NCI-H2171 treated with DMSO at 0.1 percent for 48 hours (cell line): ENCODE measurements around the gene MLF2.
"Not testable (repeated sequence)": the region's sequence is repeated elsewhere in the genome, so short reads cannot be mapped to it uniquely, and the experiment has no call there.

Experiments
- DNase-seq: peaks from one replicate; lab custom pipeline; 2025; lab: John Stamatoyannopoulos, UW

Gene MLF2

DNA sequence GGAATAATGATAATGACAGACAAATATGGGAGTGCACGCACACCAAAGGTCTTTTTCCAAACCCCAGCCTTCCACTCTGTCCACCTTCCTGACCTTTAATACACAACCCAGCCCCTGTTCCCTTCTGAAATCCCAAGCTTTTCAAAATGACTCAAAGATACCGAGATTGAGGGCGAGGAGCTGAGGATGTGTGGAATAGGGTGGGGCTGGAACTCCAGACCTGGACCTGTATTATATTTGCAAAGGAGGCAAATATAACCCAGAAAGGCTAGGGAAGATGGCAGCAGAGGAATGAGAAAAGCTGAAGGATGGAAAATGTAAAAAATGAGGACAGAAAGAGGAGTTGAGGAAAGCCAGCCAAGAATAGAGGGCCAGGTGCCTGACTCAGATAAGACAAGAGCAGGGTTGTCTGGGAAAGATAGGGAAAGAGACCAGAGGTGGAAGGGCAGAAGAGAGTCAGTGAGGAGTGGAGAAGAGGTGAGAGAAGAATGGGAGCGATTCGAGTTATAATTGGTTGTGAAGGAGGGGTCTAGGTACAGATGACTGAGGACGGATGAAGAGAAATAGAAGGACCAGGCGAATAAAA is 12.2 kb upstream of the MLF2 start:
- peak; percentile 98 for DNase-seq

DNA sequence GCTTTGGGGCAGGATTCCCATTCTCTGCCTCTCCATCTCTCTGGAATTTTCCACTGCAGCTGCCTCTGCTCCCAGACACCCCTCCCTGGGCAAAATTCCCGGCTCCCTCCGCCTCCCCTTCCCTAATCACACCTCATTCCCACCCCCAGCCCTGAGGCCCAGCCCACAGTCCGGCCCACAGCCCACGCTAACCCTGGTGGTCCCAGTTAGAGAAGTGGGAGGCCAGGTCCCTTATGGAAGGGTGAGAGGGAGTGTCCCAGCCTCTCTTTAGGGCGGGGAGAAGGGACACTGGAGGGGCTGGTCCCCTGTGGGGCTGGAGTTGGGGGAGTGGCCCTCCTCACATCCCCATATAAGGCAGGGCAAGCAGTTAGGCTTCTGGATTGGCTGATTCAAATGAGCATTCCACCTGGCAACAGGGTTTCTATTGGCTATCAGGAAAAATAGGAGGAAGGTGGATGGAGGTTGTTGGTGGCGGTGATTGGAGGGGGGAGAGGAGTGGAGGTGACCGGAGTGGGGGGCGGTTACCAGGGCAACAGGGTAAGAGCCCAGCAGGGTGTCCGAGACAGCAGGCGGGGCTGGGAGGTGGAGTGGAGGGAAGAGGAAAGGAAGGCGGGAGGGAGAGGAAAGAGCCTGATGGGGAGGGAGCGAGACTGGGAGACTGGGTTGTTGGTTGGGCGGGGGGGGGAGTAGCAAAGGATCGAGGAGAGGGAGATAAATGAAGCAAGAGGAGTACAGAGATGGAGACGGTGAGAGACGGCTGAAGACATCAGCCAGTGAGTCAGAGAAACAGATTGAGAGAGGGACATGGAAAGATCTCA is 11.3 kb upstream of the MLF2 start:
- peak; percentile 100 for DNase-seq

DNA sequence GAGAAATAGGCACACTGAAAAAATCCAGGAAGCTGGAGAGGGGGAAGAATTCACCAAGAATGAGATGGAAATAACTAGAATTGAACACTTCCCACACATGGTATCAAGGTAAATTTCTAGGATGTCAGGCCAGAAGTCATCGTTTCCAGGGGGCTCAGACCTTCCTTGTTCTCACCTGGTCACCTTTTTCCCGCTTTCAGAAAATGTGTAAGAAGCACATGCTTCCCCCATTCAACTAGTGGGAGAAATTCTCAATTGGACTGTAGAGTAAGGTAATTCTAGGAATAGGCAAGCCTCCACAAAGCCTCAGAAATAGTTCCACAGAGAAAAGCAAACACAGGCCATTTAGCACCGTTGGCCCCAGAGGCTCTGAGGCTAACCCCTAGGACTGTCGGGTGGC is 10.4 kb upstream of the MLF2 start:
- DNase-seq = peak; percentile 82

DNA sequence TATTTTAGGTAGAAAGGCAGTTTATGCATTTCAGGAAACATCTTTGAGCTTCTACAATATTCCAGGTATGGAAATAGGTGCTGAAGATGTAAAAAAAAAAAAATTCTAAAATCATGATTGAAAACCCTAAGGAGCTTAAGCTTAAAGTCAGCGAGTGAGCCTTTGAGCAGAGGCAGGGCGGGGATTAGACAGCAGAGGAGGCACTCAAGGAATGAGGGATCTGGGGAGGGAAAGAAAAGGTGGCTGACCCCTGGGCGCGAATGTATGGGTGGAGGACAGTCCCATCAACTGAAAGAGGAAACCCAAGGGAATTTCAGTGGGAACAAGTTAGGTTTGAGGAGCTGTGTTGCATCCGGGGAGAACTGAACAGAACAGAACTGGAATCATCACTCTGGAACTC is 6.8 kb upstream of the MLF2 start:
- no peak for DNase-seq

DNA sequence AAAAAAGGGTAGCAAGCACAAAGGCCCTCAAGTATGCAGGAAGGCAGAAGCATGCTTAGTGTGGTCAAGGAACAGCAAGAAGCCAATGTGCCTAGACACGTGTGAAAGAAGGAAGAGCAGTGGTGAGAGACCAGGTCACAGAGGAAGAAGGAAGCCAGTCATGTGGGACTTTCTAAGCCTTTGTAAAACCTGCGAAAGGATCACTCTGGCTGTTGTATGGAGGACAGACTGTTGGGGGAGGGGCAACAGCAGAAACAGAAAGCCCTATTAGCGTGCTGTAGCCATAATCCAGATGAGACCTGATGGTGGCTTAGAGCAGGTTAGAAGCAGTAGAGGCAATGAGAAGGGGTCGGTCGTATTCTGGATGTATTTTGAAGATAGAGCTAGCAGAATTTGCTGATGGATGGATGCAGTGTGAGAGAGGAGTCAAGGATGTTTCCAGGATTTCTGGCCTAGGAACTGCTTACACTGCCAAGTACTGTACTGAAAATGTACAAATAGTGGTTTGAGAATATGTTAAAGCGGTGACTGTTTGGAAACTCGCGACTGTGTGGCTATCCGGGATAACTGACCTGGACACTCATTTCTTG is 5.7 kb upstream of the MLF2 start:
- DNase-seq = no peak

DNA sequence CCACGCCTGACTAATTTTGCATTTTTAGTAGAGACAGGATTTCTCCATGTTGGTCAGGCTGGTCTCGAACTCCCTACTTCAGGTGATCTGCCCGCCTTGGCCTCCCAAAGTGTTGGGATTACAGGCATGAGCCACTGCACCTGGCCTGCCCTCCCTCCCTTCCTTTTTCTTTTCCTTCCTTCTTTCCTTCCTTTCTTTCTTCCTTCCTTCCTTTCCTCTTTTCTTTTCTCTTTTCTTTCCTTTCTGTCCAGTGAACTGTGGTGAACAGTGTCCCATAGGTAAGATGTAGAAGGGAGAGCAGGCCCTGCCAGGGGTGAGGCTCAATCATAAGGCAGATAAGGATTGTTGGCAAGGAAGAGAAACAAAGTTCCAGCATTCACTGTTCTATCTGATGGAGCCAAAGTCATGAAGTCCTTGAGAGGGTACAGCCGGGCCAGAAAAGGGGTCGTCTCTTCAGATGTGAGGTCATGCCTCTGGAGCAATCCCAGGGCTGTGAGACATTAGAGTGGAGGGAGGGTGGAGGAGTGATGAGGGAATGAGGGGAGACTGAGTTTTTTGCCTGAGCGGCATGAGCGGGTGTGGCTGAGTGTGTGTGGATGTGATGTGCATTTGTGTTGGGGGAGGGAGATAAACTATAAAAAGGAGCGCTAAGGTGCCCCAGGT is 4.2 kb upstream of the MLF2 start:
- DNase-seq = no peak

DNA sequence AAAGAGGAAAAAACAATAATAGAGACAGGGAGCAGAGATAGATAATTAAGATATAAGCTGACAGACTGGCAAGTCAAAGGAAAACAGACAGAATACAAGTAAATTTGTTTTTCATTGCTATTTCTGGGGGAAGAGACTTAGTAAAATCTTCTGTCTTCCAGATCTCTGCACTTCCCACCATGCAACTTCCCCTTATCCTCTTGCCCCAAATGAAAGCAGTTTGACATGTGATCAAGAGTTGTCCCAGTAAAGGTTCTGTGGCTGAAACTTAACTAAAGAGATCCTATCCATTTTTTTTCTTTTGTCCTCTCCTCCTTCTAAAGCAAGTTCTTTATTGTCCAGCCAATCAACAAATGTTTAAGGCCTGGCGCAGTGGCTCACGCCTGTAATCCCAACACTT is 1.5 kb upstream of the MLF2 start:
- no peak for DNase-seq

DNA sequence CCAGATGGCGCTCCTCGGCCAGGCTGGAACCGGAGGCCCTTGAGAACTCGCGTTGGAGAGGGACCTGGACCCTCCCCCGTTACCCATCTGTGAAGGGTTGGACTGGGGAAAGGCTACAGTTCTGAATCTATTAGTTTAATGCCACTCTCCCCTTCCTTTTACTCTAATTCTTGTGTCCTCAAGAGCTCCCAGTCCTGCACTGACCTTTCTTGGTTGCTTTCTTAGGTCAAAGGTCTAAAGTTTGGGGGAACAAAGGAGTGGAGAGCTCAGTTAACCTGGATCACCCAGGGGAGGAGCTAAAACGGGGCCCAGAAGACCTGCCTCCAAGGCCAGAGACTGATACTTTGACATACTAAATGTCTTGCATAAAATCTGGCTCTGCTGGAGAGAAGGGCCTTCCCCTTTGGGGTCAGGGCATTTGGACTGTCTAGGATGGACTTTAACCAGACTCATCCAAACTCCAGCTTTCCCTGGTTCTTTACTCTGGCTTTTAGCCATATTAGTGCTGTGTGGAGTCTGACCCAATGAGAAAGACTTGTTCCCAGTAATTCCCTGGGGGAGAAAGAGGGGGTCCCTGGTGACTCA is 923 bp upstream of the MLF2 start:
- DNase-seq = peak; percentile 92

DNA sequence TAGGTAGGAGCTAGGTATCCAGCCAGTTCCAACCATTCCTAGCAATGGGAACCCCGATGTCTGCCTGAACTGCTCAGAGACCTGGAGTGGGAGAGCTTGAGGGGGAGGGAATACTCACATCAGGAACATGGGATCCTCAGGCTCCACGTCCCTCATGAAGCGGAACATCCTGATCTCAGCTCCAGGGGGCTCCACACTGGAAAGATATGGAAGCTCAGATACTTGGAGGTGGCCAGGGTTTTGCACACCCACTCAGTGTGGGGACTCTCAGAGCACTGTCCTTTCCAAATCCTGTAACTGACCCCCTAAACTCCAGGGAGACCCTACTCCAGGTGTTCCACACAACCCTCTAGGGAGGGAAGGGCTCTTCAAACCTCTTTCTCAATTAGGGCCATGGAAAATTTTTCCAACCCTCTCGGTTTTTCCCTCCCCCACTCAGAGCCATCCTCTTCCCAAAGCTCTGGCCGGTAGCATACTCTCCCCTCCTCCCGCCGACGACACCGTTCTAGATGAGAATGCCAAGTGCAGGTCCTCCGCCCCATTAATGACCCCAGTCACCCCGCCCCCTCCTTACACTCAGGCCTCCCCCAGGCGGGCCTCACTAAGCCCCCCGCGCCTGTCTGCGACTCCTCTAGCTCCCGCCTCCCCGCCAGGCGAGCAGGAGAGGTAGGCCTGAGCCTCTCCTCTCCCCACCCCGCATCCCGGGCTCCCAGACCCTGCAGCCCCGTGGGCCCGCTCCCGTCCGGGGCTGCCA is 597 bp downstream of the MLF2 start:
- DNase-seq = peak; percentile 87

DNA sequence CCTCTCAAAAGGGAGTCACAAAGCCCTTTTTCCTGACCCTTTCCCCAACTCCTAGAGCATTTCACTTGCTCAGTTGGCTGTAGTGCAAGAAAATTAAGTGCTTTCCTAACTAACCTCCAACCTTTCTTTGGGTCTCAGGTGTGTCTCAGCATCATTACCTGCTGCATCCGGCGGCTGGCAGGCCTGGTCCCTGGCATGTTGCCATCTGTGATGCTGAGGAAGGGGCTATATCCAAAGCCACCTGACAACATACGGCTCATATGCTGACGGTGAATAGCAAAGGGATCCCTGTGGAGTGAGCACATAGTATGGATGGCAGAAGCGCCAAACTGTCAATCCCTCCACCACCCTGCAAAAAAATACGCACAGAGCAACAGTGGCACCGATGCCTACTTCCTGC is 1.2 kb downstream of the MLF2 start:
- DNase-seq = peak; percentile 67

DNA sequence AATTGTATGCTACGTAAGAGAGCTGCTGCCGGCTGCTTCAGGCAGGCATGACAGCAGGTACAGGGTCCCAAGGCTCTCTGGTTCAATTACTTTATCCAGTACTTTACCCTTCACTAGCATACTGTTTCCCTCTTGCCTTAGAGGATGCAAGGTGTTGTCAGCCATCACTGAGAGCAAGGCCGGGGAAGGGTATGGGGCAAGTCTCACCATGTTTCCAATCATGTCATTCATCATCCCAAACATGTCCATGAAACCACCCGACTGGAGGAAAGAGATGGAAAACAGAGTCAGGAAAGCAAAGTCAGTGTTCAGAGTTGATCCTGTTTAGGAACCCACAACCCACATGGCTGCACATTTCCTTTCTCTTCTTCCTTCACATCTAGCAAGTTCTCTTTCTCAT is 2.4 kb downstream of the MLF2 start:
- no peak for DNase-seq

DNA sequence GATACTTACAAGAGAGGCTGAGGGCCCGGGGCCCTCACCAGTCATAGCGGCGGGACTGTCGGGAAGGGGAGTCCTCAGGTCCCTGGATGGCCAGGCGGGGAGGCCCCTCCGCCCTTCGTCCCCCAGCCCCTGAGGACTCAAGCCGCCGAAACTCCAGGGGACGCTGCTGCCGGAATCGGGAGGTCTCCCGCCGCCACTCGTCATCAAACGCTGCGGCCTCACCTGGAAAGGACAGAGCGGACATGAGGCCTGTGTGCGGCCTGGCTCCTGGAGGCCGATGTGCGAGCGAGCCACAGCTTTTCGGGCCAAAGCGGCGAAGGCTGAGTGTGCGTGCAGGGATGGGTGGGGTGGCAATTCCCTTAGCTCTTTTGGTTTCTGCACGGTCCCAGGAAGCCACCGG is 4.2 kb downstream of the MLF2 start:
- DNase-seq = no peak

DNA sequence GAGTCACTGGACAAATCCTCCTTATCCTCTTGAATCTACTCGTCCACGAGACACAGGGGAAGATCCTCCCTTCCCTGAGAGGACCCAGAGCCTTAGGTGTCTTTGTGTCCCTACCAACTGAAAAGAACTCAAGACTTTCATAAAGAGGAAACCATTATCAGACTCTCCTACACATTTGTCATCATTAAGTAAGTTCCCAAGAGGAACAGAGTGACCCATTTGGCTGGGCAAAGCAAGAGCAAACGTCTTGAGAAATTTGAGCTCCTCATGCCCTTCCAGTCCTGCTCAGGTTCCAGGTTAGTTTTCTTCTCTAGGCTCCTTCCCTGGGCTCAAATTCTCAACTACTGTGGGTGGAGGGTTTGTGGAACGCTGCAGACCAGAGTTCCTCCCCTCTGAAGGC is 5.7 kb downstream of the MLF2 start:
- DNase-seq = no peak

DNA sequence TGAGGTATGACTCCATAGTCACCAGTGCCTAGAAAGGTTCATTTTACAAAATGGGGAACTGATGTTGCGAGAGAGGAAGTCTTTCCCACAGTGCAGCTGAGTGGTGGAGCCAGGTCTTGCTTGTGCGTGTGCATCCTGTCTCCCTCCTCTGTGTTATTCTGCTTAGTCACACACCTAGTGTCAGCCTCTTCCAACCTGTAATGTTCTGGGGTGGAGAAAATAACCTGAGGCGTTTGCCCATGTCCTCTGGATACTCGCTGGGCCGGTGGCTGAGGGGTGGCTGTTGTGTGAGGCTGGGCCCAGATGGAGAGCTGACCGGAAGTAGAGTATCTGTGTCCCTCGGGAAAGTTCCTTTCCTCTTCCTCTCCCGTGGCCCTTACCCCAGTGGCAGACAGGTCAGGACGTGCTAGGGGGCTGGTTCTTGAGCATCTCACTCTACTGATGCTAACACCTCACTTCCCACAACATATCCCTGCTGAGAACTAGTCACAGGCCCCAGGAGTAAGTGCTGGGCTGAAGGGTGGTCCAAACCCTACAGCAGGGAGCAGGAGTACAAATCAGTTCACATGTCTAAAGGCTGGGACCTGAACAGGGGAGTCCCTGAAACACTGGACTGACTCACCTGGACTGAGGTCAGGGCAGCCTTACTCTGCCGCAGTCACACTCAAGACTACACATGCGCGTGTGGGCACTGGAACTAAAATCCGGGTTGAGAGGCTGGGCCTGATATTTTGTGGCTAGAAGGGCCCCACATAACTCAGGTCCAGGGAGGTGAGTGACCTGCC is 7.0 kb downstream of the MLF2 start:
- no peak for DNase-seq

DNA sequence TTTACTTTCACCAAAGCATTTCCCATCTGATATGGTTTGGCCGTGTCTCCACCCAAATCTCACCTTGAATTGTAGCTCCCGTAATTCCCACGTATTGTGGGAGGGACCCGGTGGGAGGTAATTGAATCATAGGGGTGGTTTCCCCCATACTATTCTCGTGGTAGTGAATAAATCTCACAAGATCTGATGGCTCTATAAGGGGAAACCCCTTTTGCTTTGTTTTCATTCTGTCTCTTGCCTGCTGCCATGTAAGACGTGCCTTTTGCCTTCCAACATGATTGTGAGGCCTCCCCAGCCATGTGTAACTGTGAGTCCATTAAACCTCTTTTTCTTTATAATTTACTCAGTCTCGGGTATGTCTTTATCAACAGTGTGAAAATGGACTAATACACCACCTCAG is 9.6 kb downstream of the MLF2 start:
- DNase-seq = not testable (repeated sequence)

DNA sequence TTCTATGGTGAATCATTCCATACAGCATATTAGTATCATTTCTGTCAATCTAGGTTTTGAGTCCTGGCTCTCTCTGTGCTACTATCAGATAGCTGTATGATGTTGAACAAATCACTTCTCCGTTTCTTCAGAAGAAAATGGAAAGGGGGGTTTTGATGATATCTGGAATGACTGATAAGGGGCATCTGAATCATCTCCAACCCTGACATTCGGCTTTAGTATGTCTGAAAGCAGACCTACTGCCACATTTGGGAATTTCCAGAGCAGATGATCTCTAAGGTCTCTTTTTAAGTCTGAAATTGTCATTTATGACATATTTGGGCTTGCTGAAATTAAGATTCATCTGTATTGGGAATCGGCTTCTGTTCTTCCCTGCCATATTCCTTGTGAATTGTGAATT is 10.1 kb downstream of the MLF2 start:
- DNase-seq = no peak

DNA sequence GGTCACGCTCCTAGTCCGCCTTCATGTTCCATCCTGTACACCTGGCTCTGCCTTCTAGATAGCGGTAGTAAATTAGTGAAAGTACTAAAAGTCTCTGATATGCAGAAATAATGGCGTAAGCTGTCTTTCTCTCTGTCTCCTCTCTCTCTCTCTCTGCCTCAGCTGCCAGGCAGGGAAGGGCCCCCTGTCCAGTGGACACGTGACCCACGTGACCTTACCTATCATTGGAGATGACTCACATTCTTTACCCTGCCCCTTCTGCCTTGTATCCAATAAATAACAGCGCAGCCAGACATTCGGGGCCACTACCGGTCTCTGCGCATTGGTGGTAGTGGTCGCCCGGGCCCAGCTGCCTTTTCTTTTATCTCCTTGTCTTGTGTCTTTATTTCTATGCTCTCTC is 10.9 kb downstream of the MLF2 start:
- DNase-seq = not testable (repeated sequence)

DNA sequence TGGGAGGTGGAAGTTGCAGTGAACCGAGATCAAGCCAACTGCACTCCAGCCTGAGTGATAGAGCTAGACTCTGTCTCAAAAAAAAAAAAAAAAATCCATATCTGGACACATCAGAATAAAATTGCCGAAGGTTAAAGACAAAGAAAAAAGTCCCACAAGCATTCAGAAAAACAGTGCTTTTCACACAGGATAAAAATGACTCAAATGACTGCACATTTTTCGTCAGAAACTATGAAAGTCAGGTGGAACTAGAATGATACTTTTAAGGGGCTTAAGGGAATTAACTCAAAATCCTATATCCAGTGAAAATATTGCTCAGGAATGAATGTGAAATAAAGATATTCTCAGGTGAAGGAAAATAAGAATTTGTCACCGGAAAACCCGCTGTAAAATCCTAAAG is 16.2 kb downstream of the MLF2 start:
- DNase-seq = no peak

DNA sequence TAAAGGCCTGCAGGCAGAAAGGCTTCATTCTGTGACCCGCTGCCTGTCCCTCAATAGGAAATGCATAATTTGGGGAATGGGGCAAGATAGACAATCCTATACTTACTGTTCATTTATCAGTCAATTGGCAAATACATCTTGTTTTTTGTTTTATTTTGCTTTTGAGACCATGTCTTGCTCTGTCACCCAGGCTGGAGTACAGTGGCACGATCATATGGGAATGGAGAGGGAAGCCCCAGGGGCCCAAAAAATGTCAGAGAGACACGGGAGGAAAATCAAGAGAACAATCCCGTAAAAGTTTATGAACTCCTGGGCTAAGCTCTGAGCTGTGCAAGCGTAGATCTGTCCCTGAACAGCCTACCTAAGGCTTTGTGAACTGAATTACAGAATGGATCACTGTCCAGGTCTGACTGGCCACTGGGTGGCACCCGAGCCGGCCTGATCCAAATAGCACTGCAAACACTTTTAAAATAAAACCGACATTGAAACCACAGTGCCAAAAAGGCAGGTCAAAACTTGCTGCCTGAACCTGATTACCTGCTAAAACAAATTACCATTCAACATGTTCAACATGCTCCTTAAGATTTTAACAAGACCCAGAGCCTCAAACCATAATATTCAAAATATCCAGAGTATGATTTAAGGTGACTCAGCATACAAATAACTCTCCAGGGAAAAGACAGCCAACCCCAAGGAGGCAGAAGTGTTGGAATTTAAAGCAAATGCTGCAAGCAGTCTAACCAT is 17.3 kb downstream of the MLF2 start:
- DNase-seq = peak; percentile 90
